Measurements from ENCODE around the gene SLC20A1. TPM values are rescaled to one million over a fixed set of nuclear protein-coding genes. Genes with fewer than 3 reads are reported as not detected.

The SLC20A1 gene
- total and polyA plus RNA-seq, 2 of the 4 experiments (the other 2 are of a cell fraction): 93.6 to 94.1 TPM

DNA sequence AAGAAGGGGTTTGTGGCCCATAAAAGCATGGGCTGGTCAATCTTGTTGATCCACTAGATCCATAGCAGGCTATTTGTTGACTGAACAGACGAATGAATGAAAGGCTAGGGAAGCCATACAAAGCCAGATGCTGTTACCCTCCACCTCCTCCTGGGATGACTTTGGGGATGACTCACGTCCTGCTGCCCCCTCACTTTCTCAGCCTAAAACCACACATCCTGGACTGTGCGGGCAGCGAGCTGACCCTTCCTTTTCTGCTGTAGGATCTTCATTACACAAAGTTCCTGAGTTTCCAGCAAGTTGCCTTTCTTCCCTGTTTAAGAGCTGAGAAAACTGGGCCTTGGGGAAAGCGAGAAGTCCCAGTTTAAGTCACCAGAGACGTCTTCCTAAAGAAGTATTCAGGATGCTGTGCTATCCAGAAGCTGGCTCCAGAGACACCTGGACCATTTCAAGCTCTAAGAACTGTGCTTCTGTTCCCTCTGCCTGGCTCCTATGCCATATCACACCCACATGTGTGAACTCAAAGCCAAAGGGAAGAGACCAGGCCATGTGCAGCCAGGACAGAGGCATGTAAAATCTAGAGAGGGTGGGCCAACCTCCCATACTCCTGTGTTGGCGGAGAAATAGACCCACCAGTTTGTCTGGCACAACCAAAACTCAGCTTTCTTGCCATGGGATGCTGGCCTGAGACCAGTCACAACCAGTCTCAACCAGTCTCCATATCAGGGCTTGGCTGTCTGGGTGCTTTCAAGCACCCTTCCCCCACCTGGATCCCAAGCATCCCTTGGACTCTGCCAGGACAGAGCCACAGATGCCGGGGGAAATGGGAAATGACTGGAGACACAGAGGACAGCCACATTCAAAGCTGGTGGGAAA, 4.7 kb upstream of the SLC20A1 start (continued):
- TF ChIP-seq SMC3 (IDR thresholded peaks at IDR 0.05; ENCODE audit: low read depth, low read length) (no peak; the same call in 1 of the 2 replicates), RCOR1 (IDR thresholded peaks at IDR 0.05; ENCODE audit: insufficient replicate concordance, low read length) (peak; percentile 81)

DNA sequence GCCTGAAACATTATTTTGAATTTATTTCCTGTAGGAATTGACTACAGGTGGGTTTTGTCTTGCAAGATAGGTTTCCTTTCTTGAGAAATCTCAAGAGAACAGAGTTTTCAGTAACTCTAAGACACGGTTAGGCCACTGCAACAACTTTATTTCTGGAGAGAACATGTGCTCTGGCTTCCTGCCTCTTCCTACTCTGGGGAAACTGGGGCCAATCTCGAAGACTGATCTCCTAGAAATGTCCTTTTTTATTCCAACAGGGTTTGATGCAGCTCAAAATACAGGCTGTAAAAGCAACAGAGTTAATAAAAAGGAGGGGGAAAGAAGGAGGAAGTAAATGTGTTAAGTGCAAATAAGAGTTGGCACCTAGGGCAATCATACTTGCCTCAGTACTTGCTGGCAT, 4.0 kb upstream of the SLC20A1 start:
- H3K9me3 ChIP-seq (ENCODE audit: control insufficient read depth, insufficient read depth, low read length): no peaks in the 10 kb centered on the region
- H4K5ac ChIP-seq (ENCODE audit: low read depth, low read length): peak overlapping the region; percentile 70; the same call in 1 of the 2 replicates
- no peak overlapping the region for H3K4me2 ChIP-seq (ENCODE audit: low read depth, low read length)
- no peaks in the 10 kb centered on the region for H3K27me3 ChIP-seq (ENCODE audit: control insufficient read depth, insufficient read depth, low read length)
- peaks cover 19% of the 10 kb centered on the region for H3K4me1 ChIP-seq (ENCODE audit: control insufficient read depth, insufficient read depth, low read length)
- no peak overlapping the region for H3K9ac ChIP-seq (ENCODE audit: low read depth, low read length)
- H2BK5ac ChIP-seq (ENCODE audit: low read depth, low read length, poor library complexity, severe bottlenecking): peak overlapping the region; percentile 96
- in situ Hi-C loops (cut with MboI; ENCODE audit: low sequenced_read_pairs) (no loop called here), intact Hi-C loops (cut with micrococcal nuclease) (no loop called here), dilution Hi-C loops (cut with HindIII; ENCODE audit: low sequenced_read_pairs, unreplicated experiment) (no loop called here)
- DNase-seq (no peak), ATAC-seq (ENCODE audit: low read depth) (no peak)
- TF ChIP-seq SMC3 (IDR thresholded peaks at IDR 0.05; ENCODE audit: low read depth, low read length) (no peak), POLR2A (IDR thresholded peaks at IDR 0.05; ENCODE audit: low read depth, low read length) (no peak), RCOR1 (IDR thresholded peaks at IDR 0.05; ENCODE audit: insufficient replicate concordance, low read length) (no peak), RFX5 (IDR thresholded peaks at IDR 0.05; ENCODE audit: low read depth, low read length) (no peak), BHLHE40 (IDR thresholded peaks at IDR 0.05; ENCODE audit: low read depth, low read length) (no peak), CEBPB (IDR thresholded peaks at IDR 0.05; ENCODE audit: low read depth, low read length) (no peak), MAFK (IDR thresholded peaks at IDR 0.05; ENCODE audit: low read depth, low read length) (no peak), NFE2L2 (IDR thresholded peaks at IDR 0.05; ENCODE audit: low read depth, low read length) (no peak)
- TF ChIP-seq, protein P1, sequence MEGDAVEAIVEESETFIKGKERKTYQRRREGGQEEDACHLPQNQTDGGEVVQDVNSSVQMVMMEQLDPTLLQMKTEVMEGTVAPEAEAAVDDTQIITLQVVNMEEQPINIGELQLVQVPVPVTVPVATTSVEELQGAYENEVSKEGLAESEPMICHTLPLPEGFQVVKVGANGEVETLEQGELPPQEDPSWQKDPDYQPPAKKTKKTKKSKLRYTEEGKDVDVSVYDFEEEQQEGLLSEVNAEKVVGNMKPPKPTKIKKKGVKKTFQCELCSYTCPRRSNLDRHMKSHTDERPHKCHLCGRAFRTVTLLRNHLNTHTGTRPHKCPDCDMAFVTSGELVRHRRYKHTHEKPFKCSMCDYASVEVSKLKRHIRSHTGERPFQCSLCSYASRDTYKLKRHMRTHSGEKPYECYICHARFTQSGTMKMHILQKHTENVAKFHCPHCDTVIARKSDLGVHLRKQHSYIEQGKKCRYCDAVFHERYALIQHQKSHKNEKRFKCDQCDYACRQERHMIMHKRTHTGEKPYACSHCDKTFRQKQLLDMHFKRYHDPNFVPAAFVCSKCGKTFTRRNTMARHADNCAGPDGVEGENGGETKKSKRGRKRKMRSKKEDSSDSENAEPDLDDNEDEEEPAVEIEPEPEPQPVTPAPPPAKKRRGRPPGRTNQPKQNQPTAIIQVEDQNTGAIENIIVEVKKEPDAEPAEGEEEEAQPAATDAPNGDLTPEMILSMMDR (conservative IDR thresholded peaks at IDR 0.05; ENCODE audit: low read depth, low read length): no peak
- TF ChIP-seq, protein P2, sequence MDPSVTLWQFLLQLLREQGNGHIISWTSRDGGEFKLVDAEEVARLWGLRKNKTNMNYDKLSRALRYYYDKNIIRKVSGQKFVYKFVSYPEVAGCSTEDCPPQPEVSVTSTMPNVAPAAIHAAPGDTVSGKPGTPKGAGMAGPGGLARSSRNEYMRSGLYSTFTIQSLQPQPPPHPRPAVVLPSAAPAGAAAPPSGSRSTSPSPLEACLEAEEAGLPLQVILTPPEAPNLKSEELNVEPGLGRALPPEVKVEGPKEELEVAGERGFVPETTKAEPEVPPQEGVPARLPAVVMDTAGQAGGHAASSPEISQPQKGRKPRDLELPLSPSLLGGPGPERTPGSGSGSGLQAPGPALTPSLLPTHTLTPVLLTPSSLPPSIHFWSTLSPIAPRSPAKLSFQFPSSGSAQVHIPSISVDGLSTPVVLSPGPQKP (IDR thresholded peaks at IDR 0.05; ENCODE audit: borderline replicate concordance, low read depth, low read length): no peak
- peak overlapping the region; percentile 98; the same call in 1 of the 2 replicates for H3K23ac ChIP-seq (ENCODE audit: low read depth, low read length)
- H2BK15ac ChIP-seq (ENCODE audit: low read depth, low read length): peak overlapping the region; percentile 98; the same call in 2 of the 3 replicates
- peak overlapping the region; percentile 98 for H3K56ac ChIP-seq (ENCODE audit: extremely low read depth, insufficient read depth, low read length)
- peak overlapping the region; percentile 92 for H3K27ac ChIP-seq (ENCODE audit: insufficient read depth, low read length)
- POLR2A ChIA-PET (ENCODE audit: unreplicated experiment): interaction anchor here (0.9 kb wide), 1 partner anchor 15 kb away, joined by 3 read pairs; no protein-coding TSS in a partner anchor
- H3K18ac ChIP-seq (ENCODE audit: low read depth, low read length): peak overlapping the region; percentile 82; the same call in 1 of the 2 replicates
- peak overlapping the region; percentile 95 for H3K14ac ChIP-seq (replicated peaks; ENCODE audit: low read depth, low read length)
- peak overlapping the region; percentile 98 for H2BK120ac ChIP-seq (ENCODE audit: low read depth, low read length)
- peak overlapping the region; percentile 99 for H2AK5ac ChIP-seq (ENCODE audit: low read depth, low read length)
- H3K79me1 ChIP-seq (ENCODE audit: low read depth in 1 of 2, low read length in 2 of 2): peaks cover 16 to 35% of the 10 kb centered on the region in 2 experiments
- no peak overlapping the region for H2AFZ ChIP-seq (replicated peaks; ENCODE audit: low read length, poor library complexity)
- peaks cover 33% of the 10 kb centered on the region for H3K9me1 ChIP-seq (ENCODE audit: insufficient read depth, low read length)
- H2BK20ac ChIP-seq (ENCODE audit: low read depth, low read length): peak overlapping the region; percentile 96
- H4K8ac ChIP-seq (ENCODE audit: low read depth in 2 of 2, low read length in 2 of 2): peak overlapping the region; percentile 89 to 96
- BruUV-seq (replicated peaks): no TSS peak
- peak overlapping the region; percentile 99 for H3K4ac ChIP-seq (ENCODE audit: low read depth, low read length)
- peak overlapping the region; percentile 97 for H4K91ac ChIP-seq (ENCODE audit: insufficient read depth, low read depth, low read length)
- CTCF ChIA-PET: interaction anchor here (1.0 kb wide), 1 partner anchor 42 kb away, joined by 3 read pairs; no protein-coding TSS in a partner anchor
- WGBS, 2 experiments (ENCODE audit: extremely low coverage in 2 of 2, insufficient read length in 1 of 2): 60% methylated on average over 1 of the region's 2 CpGs; no CpG with 5 or more reads in 1 of the 2 experiments
- H4K20me1 ChIP-seq (ENCODE audit: insufficient read depth, low read length): peaks cover 4% of the 10 kb centered on the region
- H2AK9ac ChIP-seq (replicated peaks; ENCODE audit: low read depth, low read length, poor library complexity): peak overlapping the region; percentile 89
- H3K36me3 ChIP-seq (ENCODE audit: control insufficient read depth, insufficient read depth, low read length): no peaks in the 10 kb centered on the region; the same call in 1 of the 2 replicates
- no peak overlapping the region for H3K4me3 ChIP-seq (ENCODE audit: insufficient read depth, low read depth, low read length)
